Stimulated activated CD4-positive, alpha-beta T cell treated with anti-CD3 and anti-CD28 coated beads, Interleukin-12 subunit alpha, Interleukin-12 subunit beta, amount 100 ng/mL, for 4 hours (primary cell): ENCODE measurements around the gene REL.
A peak's percentile ranks its signal among the peaks of the same experiment; 100 is the strongest.
"Not testable (repeated sequence)": the region's sequence is repeated elsewhere in the genome, so short reads cannot be mapped to it uniquely, and the experiment has no call there.

Experiments used
- DNase-seq: peaks from one replicate; pipeline ENCODE4 v3.0.0-alpha.2; 2020

Gene REL

DNA sequence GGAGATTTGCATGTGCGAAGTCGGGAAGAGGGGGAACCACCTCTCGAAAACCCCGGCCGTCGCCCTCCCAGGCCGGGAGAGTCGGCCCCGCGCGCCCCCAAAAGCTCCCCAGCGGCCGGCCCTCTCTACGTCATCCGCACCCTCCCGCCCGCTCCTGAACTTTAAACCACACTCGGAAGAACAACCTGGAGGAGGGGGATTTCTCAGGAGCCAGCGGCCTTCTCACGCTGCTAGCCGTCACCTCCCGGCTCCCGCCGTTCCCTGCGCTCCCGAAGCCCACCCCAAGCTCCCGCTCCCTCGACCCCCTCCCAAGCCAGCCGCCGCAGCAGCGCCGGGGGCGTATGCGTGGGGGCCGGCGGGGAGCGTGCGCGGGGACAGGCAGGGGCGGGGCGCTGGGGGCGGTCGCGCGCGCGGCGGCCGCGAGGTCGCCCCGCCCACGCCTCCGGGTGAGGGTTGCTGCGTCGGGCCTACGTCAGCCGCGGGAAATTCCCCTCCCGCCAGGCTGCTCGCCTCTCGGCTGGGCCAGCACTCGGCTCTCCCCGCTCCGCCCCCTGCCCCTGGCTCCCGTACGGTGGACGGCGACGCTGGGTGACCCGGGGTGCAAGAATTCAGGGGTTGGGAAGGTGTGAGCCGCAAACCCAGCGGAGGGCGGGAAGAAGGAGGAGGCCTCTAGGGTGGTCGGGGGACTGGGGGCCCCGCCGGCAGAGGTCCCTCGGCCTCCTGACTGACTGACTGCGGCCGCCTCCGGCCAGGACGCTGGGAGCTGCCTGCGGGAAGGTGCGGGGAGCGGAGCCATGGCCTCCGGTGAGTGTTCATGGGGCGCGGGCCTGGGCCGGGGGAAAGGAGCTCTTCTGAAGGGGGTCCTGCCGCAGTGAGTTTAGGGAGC lies at the start of gene REL:
Gene REL (plus strand): TSS at position 528 of the 886 bp plus-strand sequence. CDS start 267 bp downstream, at position 795.
- peak; percentile 92 for DNase-seq

DNA sequence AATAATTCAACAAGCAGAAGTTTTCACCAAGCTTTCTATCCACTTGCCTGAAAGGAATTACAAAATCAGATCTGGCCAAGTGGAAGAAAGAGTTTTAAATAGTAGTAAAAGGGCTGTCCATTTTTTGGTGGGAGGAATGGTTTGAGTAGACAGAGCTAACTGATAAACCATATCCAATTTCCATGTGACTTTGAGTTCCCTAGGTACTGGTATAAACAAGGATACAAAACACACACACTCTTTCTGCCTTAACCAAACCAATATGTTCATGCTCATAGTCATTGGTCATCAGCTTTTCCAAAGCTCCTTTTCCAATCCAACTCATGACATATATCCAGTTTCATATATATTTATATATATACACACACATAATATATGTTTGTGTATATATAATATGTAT lies 49.5 kb upstream of the REL start:
- DNase-seq: no peak

DNA sequence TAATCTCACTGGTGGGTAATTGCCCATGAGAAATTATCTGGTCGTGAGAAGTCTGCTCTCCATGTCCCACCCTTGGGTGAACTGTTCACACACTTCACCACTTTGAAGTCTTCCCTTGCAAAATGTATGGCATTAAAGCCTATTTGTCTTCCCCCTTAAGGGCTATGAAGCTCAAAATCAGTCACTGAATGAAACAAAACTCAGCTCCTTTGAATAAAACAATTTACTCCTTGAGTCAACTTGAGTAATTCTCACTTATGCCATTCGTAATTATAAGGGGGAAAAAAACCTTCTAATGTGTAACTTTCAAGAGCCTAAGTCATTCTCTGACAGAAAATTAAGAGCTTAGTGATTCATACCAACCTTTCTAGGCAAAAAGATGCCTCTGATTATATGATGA lies 48.8 kb upstream of the REL start:
- no peak for DNase-seq

DNA sequence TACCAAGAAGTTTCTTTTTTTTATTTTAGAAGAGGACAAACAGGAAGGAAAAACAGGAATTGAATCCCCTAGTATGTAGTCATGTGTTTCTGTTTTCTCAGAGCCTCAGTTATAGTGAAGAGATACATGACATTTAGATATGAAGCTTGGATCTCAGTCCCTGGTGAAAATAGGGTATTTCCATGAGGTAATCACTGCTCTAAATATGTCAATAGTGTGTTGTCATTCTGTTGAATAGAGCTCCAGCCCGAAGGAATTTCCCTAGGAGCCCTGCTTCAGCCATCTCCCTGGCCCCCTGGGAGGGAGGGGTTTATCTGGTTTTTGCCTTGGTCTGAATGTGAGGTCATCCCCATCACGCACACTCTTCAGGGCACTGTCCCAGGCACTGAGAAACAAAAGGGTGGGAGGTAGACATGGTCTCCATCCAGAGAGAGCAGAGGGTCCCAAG lies 47.1 kb upstream of the REL start:
- no peak for DNase-seq

DNA sequence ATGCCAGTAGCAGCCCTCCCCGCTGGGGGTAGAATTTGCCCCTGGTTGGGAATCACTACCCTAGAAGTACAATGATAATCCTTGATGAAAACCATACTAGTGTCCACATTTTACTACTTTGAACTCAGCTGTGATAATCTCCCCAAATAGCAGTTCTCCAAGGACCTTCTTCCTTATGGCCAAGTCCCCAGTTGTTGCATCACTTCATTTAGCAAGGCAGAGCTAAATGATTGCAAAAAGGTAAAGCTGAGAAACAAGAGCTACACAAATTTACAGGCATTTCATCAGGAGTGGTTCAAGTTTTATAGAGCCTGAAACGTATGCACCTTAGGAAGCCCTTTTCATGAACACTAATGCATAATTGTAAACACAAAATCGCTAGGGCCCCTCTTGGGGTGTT lies 44.9 kb upstream of the REL start:
- no peak for DNase-seq

DNA sequence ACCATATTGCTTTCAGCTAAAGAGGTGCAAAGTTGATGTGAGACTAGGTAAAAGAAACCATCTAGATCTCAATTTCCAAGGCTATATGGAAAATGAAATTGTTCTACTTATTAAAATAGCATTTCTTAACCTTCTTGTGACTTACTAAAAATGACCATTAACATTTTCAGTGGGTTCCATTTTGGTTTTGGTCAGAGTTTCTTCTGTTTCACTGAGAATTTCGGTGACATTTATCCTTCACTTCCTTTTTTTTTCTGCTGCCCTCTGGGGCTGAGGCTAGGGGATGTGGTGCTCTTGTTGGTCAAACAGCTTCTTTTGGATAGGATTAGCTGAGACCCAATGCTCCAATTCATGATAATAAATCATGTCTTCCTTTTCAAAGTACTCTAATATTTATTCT lies 44.3 kb upstream of the REL start:
- DNase-seq: no peak

DNA sequence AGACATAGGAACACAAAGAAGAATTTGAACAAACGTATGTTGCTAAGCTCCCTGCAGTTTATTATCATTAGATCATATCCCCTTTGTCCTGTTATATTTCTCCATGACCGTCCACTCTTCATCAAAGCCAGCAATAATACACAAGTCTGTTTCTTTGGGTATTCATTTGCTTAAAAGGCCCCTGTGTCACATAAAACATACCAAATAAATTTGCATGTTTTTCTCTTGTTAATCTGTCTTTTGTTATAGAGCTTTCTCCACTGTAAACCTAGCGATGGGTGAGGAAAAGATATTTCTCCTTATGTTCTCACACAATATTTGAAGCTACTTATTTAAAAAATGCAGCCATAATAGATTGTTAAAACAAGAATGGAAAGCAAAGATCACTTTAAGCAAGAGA lies 42.9 kb upstream of the REL start:
- no peak for DNase-seq

DNA sequence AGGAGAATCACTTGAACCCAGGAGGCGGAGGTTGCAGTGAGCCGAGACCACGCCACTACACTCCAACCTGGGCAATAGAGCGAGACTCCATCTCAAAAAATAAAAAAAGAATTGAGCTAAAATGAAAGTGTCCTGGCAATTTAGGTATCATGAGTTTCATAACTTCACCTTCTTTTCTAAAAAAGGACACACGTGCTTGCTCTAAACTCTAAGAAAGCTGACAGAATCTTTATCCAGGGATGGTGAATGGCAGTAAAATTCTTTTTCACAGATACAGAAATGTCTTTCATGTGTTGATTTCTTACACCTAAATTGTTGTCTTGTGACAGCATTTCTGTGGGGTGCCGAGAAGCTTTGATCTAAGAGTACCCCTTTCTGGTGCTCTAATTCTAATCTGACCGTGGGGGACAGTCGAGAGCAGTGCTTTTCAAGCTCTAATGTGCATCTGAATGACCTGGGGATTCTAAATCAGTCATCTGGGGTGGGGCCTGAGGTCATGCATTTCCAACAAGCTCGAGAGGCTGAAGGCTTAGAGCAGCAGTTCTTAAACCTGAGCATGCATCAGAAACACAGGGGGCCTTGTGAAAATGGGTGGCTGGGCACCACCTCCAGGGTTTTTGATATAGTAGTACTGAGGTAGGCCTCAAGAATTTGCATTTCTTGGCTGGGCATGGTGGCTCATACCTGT lies 42.1 kb upstream of the REL start:
- no peak for DNase-seq

DNA sequence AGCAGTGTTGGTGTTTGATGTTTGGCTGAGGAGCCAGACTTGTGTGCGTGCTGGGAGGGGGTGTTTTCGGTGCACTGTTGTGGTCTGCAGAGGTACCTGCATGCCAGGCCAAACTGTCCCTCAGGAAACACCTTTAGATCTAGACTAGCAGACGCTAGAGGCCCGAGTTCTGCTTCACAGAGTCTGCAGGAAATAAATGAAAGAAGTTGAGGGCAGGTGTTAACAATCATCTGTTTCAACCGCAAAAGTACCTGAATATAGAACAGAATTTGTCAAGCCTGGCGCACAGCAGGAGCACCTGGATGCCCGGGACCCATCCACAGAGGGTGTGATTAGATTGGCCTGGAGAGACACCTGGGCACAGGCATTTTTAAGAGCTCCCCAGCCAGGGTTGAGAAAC lies 40.5 kb upstream of the REL start:
- DNase-seq: no peak

DNA sequence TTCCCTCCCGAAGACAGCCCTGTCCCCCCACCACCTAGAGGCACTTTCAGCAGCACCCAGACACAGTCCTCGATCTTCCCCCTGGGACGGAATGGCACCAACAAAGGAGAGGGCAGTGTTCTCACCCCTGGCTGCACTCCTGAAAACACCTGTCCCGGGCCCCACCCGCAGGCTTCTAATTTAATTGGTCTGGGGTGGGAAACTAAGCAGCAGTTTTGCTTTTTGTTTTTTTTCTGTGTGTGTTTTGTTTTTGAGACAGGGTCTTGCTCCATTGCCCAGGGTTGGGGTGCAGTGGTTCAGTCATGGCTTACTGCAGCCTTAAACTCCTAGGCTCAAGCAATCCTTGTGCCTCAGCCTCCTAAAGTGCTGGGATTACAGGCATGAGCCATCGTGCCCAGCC lies 38.4 kb upstream of the REL start:
- no peak for DNase-seq

DNA sequence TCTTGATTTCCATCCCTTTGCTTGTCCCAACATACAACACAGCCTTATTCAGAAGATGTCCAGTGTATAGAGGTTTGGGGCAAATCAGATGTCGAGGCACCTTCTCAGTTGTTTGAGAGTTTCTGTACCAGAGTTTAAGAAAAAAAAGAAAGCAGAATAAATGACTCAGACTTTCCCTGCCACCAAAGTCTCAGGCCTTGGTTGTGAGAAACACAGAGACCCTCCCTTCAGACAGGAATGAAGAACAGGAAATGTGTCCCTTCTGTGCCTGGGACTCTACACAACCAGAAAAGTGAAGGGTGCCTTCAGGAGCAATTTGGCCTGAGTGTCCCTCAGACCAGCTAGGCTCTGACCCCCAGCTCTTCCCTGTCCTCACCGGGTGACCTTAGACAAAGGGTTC lies 37.3 kb upstream of the REL start:
- DNase-seq: no peak

DNA sequence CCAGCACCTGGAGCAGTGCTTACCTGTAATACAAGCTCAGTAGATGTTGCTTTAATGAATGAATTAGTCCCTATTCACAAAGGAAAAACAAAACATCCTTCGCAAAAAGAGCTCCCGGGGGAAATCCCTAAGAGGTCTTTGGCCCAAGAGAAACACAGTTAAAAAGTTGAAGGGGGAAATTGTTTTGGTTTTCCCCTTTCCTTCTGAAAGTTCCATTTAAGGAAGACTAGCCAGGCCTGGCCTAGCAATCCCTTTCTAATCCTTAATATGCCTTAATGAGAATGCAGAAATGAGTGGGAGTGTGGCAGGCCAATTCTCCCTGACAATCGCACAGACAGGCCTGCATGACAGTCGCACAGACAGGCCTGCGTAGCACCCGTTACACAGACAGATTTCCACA lies 33.5 kb upstream of the REL start:
- no peak for DNase-seq

DNA sequence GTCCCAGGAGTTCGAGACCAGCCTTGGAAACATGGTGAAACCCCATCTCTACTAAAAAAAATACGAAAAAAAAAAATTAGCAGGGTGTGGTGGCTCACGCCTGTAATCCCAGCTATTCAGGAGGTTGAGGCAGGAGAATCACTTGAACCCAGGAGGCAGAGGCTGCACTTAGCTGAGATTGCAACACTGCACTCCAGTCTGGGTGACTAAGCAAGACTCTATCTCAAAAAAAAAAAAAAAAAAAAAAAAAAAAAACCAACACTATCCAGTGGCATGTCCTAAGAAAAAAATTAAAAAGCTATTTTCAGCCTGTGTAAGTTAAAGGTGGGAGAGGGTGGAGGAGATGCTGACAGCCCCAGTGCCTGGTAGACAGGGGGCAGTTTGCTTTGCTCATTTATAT lies 32.2 kb upstream of the REL start:
- DNase-seq: no peak

DNA sequence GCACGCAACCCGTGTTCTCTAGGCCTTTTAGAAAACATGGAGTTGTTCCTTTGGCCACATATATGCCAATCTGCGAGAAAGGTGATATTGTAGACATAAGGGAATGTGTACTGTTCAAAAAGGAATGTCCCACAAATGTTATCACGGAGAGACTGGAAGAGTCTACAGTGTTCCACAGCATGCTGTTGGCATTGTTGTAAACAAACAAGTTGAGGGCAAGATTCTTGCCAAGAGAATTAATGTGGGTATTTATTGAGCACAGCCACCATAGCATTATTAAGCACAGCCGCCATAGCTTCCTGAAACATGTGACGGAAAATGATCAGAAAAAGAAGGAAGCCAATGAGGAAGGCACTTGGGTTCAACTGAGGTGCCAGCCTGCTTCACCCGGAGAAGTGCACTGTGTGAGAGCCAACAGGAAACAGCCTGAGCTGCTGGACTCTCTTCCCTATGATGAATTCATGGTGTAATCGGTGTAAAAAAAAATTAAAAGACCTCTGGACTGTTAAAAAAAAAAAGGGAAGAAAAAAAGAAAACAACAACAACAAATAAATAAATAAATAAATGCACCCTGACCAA lies 29.0 kb upstream of the REL start:
- no peak for DNase-seq

DNA sequence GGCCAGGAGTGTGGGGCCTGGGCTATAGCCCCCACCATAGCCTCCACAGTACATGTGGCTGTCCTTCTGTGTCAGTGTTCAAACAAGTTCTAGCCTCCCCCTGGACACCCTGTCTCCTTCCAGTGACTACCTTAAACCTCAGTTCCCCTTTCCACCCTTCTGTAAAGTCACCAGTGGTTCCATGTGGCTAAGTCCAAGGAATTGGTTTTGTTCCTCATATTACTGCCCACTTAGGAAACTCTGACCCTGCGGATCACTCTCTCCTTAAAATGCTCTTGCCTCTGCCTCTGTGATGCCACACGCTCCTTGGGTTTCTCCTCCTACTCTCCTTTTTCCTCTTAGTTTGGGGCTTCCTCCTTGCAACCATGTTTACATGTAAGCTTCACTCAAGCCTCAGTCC lies 27.8 kb upstream of the REL start:
- DNase-seq: no peak

DNA sequence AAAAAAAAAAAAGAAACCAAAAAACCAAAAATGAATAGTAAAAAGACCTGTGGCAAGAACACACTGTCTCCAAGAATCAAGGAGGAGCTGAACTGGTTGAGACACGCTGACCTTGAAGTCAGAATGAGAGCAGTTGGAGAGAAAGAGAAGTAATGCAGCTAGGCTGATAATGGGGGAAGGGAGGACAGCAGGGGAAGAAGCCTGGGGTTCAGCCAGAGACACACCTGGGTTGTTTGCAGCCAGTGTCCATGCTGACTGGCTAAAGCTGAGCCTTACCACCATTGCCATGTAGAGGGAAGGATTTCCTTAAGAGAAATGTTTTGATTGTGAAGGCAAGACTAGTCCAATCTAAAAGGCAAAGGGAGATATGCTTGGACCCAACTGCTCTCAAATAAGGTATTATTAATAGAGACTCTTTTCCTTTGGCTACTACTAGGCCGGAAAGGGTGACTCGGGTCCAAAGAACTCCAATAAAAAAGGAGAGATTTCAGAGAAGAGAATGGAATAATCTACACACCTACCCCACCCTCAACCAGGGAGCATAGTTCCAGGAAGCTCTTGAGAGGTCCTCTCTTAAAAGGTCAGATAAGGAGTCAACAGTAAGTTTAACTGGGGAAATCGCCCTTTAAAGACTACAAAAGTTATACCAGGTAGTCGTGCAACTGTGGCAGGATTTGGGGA lies 25.2 kb upstream of the REL start:
- no peak for DNase-seq

DNA sequence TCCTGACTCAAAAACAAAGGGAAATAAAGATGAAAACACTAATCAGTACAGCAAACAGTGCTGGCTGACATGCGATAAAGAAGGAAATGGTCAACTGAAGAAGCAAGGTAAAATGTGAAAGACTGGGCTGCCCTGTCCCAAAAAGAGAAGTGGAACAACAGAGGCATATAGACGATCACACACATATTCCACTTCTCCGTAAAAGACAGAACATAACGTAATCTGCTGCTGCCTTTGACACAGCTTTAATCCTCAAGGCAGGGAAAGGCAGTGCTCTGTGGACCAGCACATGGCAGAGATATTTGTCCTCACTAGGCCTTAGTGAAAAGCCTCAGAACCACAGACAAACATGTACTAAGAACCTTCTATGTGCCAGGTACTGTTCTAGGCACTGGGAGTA lies 24.3 kb upstream of the REL start:
- no peak for DNase-seq

DNA sequence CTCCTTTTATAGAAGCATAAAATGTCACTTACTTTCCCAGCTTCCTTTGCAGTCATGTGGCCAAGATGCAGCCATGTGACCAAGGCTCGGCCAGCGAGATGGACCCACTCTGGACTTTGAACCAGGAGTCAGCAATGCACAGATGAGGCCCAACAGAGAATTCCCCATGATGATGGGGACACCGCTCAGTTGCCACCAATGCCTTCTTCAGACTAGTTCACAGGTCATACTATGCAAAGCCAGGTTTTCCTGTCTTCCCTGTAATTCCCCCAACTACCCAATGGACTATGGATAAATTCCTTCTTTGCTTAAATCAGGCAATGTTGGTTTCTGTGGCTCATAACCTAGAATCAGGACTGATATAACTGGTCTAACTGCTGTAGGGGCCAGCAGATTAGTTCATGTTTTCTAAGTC lies 22.5 kb upstream of the REL start:
- DNase-seq: no peak

DNA sequence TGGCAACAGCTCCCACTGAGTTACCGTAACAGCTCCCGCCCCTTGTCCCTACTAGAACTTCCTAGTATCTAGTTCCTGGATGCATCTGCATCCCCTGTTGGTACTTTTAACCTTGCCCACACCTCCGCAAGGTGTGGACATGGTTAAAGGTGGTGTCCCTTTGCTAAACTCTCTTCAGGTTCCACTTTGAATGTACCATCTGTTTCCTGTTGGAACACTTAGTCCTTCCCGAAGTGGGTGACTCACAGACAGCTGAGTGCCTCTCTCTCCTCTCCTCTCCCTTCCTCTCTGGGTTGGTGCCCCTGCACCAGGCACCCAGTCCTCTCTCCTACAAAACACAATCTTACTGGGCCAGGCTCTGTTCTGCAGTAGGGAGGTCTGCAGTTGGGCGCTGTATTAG lies 19.6 kb upstream of the REL start:
- DNase-seq: no peak

DNA sequence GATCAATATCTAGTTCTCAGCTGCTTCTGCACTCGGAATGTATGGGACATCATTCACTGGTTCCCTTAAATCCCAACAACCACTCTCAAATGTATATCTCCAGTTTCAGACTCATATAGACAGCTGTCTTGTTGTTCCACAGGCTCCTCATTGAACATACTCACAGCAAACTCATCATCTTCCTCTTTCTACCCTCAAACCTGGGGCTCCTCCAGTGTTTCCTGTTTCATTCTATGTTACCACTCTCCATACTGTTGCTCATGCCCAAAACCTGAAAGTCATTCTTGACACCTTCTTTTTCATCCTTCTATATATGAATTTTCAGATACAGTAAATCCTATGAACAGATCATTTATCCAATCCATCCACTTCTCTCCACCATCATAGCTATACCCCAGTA lies 18.7 kb upstream of the REL start:
- DNase-seq: no peak

DNA sequence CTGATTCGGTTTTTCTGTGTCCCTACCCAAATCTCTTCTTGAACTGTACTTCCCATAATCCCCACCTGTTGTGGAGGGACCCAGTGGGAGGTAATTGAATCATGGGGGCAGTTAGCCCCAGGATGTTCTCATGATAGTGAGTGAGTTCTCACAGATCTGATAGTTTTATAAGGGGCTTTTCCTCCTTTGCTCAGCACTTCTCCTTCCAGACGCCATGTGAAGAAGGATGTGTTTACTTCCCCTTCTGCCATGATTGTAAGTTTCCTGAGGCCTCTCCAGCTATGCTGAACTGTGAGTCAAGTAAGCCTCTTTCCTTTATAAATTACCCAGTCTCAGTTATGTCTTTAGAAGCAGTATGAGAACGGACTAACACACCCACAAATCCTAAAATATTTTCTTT lies 16.0 kb upstream of the REL start:
- not testable (repeated sequence) for DNase-seq

DNA sequence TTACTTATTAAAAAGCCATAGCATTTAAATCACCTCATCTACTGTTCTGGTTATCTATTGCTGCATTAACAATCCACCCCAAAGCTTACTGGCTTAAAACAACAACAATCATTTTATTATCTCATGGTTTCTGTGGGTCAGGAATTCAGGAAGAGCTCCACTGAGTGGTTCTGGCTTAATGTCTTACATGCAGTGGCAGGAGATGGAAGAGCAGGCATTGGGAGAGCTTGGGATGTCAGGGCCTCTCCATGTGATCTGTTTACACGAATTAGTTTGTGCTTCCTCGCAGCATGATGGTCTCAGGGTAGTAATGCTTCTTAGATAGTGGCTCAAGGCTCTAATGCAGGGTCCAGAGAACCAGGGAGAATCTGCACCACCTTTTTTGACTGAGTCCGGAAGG lies 14.4 kb upstream of the REL start:
- no peak for DNase-seq

DNA sequence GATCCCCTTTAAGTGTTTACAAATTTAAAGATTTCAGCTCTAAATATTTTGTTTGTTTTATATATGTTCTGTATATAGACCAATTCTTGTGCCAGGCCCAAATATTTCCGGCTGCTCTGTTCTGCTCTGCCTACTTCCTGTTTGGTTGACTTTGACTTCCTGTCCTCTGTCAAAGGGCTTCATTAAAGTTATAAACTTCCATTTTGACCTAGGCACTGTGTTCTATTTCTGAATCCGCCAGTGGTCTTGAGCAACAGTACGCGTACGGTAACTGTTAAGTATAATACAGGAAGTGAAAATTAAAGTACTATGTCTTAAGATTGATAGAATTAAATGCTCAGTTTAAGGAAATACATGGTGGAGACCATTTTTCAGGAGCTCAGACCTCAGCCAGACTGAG lies 13.5 kb upstream of the REL start:
- DNase-seq: no peak
